ACC112 (cell line): Measurements from ENCODE around the gene ATP13A3.
"Not testable (repeated sequence)": the region's sequence is repeated elsewhere in the genome, so short reads cannot be mapped to it uniquely, and the experiment has no call there.

Source experiments
- H2AFZ ChIP-seq: fragments of 200-600 bp; sonication (generic); one replicate; pipeline ENCODE4 v1.6.0; 2017; ENCODE audit warnings: antibody characterized with exemption, low read length; ENCODE audit not compliant: unreplicated experiment
- H3K27ac ChIP-seq: fragments of 200-600 bp; sonication (generic); 2 replicates; pipeline ENCODE4 v1.5.1; 2014; ENCODE audit warnings: low read depth, mild to moderate bottlenecking, antibody characterized with exemption, low read length, moderate library complexity
- H3K27me3 ChIP-seq: fragments of 200-600 bp; sonication (generic); 2 replicates; pipeline ENCODE4 v1.6.1; 2014; ENCODE audit warnings: mild to moderate bottlenecking, antibody characterized with exemption, low read length, moderate library complexity, mixed read lengths; ENCODE audit not compliant: insufficient read depth
- H3K36me3 ChIP-seq: fragments of 200-600 bp; sonication (generic); 2 replicates; pipeline ENCODE4 v1.6.1; 2016; ENCODE audit warnings: mild to moderate bottlenecking, antibody characterized with exemption, low read length, moderate library complexity, mixed read lengths; ENCODE audit not compliant: insufficient read depth
- H3K4me1 ChIP-seq: fragments of 200-600 bp; sonication (generic); one replicate; pipeline ENCODE4 v1.6.1; 2016; ENCODE audit warnings: low read length, mixed read lengths; ENCODE audit not compliant: insufficient read depth, unreplicated experiment, control insufficient read depth
- H3K4me3 ChIP-seq: fragments of 200-600 bp; sonication (generic); 2 replicates; pipeline ENCODE4 v1.5.1; 2014; ENCODE audit warnings: mild to moderate bottlenecking, low read depth, low read length
- H3K79me2 ChIP-seq: fragments of 200-600 bp; sonication (generic); one replicate; pipeline ENCODE4 v1.6.0; 2016; ENCODE audit warnings: low read length; ENCODE audit not compliant: control insufficient read depth, unreplicated experiment, insufficient read depth

ATP13A3 gene

DNA sequence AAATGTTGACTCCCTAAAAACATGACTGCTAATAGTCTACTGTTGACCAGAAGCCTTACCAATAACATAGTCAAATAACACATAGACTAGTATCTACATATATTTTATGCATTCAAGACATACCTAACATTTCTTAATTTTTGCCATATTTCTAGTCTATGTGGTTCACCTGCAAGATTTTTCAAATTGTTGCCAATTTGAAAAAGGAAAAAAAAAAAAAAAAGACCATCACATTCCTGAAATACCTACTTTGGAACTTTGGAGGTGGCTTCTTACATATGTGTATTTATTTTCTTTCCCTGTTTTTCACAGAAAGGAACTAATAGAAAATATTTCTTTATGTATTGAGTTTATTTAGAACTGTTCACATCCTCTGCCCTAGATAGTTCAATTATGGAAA is 13.4 kb upstream of the ATP13A3 start:
- H3K36me3 ChIP-seq: no peaks in the 10 kb centered on the region
- H3K4me3 ChIP-seq: no peak overlapping the region
- H2AFZ ChIP-seq: no peak overlapping the region
- H3K27ac ChIP-seq: no peak overlapping the region
- no peaks in the 10 kb centered on the region for H3K79me2 ChIP-seq
- peaks cover 46% of the 10 kb centered on the region for H3K4me1 ChIP-seq
- H3K27me3 ChIP-seq: no peaks in the 10 kb centered on the region

DNA sequence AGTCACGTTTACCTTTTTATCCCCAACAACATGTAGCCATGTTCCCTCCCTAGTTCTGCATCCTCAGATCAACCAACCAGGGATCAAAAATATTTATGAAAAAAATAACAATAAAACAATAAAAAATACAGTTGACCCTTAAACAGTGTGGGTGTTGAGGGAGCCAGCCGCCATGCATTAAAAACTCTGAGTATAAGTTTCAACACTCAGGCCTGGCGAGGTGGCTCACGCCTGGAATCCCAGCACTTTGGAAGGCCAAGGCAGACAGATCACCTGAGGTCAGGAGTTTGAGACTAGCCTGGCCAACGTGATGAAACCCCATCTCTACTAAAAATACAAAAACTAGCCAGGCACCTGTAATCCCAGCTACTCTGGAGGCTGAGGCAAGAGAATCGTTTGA is 12.7 kb upstream of the ATP13A3 start:
- not testable (repeated sequence) for H3K36me3 ChIP-seq, H3K79me2 ChIP-seq, H3K27ac ChIP-seq, H2AFZ ChIP-seq, H3K4me3 ChIP-seq, H3K27me3 ChIP-seq
- H3K4me1 ChIP-seq: peaks cover 49% of the 10 kb centered on the region

DNA sequence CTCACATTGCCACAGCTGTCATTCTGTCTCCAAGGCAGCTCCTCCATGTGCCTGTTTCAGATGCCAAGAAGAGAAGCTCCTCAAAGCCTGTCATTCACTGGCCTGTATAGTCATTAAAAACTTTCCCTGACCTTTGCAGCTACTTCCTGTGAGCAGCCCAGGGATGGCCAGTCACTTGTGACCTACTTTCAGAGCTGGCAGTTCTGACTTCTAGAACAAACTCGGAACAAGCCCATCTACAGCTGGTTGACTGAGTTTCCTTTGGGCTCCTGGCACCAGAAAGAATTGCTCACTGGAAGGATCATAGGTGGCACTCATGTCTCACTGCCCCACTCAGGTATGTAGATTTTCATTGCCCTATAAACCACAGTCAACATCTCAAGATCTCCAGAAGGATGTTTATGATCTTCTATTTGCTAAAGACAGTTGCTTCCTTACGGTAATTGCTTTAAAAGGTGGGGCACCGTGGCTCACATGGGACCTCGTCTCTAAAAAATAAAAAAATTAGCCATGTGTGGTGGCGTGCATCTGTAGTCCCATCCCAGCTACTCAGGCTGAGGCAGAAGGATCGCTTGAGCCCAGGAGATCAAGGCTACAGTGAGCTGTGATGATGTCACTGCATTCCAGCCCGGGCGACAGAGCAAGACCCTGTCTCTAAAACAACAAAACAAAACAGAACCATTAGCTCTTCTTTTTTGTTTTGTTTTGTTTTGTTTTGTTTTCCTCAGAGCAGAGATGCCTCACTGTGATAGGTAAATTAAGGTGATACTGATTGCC is 11.2 kb upstream of the ATP13A3 start:
- Histone ChIP-seq H2AFZ (no peak overlapping the region), H3K36me3 (no peaks in the 10 kb centered on the region), H3K4me3 (no peak overlapping the region), H3K27ac (no peak overlapping the region), H3K4me1 (peaks cover 50% of the 10 kb centered on the region), H3K79me2 (no peaks in the 10 kb centered on the region), H3K27me3 (no peaks in the 10 kb centered on the region)

DNA sequence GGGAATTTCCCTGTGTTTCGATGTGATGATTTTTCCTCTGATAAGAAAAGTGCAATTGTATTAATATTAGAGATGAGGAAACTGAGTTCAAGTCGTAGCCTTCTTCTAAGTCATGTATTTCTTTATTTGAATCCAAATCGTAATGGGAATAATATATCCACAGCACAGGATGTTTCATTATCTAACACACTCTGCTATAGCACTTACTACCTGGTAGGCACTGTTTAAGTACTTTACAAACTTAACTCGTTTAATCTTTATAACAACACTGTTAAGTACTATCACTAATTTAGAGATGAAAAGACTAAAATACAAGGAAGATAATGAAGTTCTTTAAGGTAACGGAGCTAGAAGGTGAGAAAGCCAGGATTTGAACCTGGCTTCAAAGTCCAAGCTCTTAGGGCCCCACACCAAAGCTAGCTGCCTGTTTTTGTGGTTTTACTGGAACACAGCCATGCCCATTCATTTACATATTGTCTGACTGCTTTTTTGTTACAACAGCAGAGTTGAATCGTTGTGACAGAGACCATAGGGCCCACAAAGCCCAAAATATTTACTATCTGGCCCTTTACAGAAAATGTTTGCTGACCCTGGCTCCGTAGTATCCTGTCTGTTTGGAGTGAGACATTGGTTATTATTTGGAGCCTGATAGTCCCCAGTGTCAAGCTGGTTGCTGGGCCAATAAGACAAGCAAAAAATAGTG is 9.6 kb upstream of the ATP13A3 start:
- no peak overlapping the region for H2AFZ ChIP-seq
- no peaks in the 10 kb centered on the region for H3K79me2 ChIP-seq
- peaks cover 41% of the 10 kb centered on the region for H3K4me1 ChIP-seq
- H3K27me3 ChIP-seq: no peaks in the 10 kb centered on the region
- no peaks in the 10 kb centered on the region for H3K36me3 ChIP-seq
- no peak overlapping the region for H3K4me3 ChIP-seq
- H3K27ac ChIP-seq: no peak overlapping the region

DNA sequence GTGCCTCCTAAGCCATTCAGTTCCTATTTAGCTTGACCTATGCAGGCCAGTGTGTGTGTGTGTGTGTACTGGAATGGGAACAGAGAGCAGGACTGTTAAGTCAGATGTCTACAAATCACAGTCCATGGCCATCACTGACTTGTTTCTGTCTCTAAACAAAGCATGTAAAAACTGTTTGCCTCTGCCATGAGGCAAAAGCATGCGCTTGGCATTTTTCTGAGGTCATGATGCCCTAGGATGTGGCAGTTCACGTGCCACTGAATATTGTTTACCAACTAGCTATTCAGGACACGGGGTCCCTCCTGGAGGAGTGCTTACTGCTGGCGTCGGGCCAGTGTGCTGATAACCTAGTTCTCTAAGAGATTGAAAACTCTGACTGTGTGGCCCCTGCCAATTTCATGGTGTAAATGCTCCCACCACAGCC is 8.2 kb upstream of the ATP13A3 start:
- H3K27ac ChIP-seq: peak overlapping the region; percentile 64; the same call in 1 of the 2 replicates
- no peaks in the 10 kb centered on the region for H3K27me3 ChIP-seq
- no peak overlapping the region for H3K4me3 ChIP-seq
- no peak overlapping the region for H2AFZ ChIP-seq
- H3K4me1 ChIP-seq: peaks cover 47% of the 10 kb centered on the region
- no peaks in the 10 kb centered on the region for H3K36me3 ChIP-seq
- H3K79me2 ChIP-seq: no peaks in the 10 kb centered on the region

DNA sequence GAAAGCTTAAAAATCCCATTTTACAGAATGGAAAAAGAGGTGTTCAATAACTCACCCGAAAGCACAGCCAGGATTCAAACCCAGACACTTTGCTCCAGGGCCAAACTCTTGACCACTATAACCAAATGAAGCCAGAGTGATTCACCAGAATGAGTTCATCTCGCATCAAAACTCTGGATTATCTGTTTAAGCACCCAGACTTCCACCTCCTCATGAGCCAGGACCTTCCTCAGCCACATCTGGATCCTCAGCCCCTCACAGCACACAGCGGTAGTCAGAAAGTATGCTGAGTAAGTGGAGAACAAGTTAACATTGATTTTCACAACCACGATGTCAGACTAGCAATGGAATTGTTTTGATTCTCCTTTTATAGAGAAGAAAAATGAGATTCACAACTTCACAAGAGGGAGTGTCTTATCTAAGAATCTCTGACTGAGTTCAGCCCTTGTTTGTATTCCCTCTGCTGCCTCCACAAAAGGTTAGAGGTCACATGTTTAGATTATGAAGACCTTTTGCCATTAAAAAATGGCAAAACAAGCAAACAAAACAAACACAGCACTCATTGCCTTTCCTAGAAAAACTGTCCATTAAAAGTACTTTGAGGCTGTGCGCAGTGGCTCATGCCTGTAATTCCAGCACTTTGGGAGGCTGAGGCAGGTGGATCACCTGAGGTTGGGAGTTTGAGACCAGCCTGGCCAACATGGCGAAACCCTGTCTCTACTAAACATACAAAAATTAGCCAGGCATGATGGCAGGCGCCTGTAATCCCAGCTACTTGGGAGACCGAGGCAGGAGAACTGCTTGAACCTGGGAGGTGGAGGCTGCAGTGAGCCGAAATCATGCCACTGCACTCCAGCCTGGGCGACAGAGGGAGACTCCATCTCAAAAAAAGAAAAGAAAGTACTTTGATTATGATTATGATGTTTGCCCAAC is 7.5 kb upstream of the ATP13A3 start:
- peaks cover 54% of the 10 kb centered on the region for H3K4me1 ChIP-seq
- not testable (repeated sequence) for H3K79me2 ChIP-seq, H3K4me3 ChIP-seq, H2AFZ ChIP-seq, H3K27me3 ChIP-seq, H3K36me3 ChIP-seq
- peak overlapping the region; percentile 64 for H3K27ac ChIP-seq

DNA sequence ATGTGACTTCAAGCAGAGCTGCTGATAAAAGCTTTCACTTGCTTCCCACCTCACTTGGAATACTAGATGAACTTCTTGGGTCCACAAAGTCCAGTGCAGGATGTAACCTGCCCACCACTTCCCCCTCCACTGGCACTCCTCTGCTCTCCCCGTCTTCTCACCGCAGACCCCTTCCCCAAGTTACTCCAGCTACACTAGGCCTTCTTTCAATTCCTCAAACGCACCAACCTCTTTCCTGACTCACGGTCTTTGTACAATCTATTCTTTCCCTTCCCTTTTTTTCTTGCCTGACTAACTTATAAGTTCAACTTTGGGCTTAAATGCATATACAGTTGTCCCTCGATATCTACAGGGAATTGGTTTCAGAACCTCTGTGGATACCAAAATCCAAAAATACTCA is 5.2 kb upstream of the ATP13A3 start:
- H3K4me3 ChIP-seq: no peak overlapping the region
- H3K79me2 ChIP-seq: peaks cover 4% of the 10 kb centered on the region
- no peaks in the 10 kb centered on the region for H3K27me3 ChIP-seq
- H3K36me3 ChIP-seq: no peaks in the 10 kb centered on the region
- H3K4me1 ChIP-seq: peaks cover 63% of the 10 kb centered on the region
- H3K27ac ChIP-seq: no peak overlapping the region
- no peak overlapping the region for H2AFZ ChIP-seq

DNA sequence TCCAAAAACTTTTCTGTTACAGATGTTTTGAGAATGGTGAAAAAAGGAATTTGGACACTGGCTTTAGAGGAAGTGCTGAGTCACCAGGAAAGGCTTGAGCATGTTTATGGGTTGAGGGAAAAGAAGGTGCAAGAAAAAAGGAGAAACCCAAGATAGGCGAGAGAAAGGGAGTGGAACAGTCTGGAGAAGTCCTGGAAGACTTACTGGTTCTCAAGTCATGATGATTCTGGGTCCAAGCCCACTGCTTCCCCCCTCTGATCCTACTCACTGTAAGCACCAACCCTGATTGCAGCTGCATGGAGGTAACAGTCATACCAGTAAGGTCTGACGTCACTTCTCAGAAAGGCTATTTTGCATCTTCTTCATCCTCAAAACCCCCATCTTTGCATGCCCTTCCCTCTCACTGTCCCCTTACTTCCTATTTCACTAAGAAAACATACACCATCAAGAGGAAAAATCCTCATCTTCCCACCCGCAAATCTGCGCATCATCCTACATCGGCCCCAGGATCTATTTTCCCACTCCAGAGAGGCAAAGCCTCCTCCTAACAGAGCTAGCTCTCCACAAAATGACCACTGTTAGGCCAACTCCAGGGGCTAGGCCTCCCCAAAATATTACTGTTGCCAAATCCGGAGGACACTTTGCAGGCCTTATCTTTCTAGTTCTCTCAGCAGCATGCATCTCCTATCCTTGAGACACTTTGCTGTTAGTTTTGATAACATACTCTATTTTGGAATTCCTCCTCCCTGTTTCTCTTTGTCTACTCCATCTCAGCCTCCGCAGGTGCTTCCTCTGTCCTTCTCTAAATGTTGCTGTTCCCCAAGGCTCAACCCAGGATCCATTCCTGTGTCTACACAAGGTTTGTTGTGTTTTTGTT is 3.2 kb upstream of the ATP13A3 start:
- Histone ChIP-seq H3K79me2 (peaks cover 22% of the 10 kb centered on the region), H2AFZ (no peak overlapping the region), H3K27me3 (no peaks in the 10 kb centered on the region), H3K36me3 (no peaks in the 10 kb centered on the region), H3K4me3 (peak overlapping the region; percentile 97; the same call in 1 of the 2 replicates), H3K4me1 (peaks cover 54% of the 10 kb centered on the region), H3K27ac (peak overlapping the region; percentile 88)

DNA sequence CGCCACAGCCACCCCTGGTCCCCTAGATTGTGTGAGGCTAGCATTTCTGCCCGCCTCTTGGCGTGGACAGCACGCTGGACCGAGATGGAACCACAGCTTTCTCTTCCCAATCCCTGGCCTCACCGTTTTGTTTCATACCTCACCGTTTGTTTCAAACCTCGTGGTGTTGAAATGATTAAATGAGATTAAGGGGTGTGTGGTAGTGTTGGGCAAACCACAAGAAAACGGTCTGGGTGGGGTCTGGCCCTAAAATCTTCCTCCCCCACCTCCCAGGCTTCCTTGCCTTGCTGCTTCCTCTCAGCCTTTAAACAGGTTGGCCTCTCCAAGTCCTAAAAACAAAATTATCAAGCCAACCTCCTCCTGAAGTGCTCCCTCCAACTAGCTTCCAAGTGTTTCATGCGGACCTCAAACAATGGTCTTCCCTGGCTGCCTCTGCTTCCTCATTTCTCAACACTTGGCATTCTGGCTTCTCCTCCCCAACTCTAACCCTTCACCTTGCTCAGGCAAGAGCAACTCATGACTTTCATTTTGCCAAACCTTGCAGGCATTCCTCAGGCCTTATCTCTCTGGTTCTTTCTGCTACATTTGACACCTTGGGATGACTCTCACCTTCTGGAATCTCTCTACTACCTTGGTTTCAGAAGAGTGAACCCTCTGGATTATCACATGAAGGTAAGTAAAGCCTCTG is 1.4 kb upstream of the ATP13A3 start:
- no peak overlapping the region for H2AFZ ChIP-seq
- peak overlapping the region; percentile 88 for H3K27ac ChIP-seq
- peaks cover 47% of the 10 kb centered on the region for H3K4me1 ChIP-seq
- peak overlapping the region; percentile 97 for H3K4me3 ChIP-seq
- H3K79me2 ChIP-seq: peaks cover 40% of the 10 kb centered on the region
- H3K36me3 ChIP-seq: peaks cover 11% of the 10 kb centered on the region
- no peaks in the 10 kb centered on the region for H3K27me3 ChIP-seq
